H9 (cell line): ENCODE measurements around the gene CCDC92. TPM values are rescaled to one million over a fixed set of nuclear protein-coding genes. Genes with fewer than 3 reads are reported as not detected.

ENCODE experiments used
- DNase-seq: peaks from one replicate; pipeline ENCODE4 v3.0.0-alpha.2; 2017
- H2AFZ ChIP-seq: one replicate; pipeline ENCODE4 v1.6.1; 2013; ENCODE audit warnings: mild to moderate bottlenecking, low read length, control low read depth, moderate library complexity
- H2AK5ac ChIP-seq: 2 replicates; pipeline ENCODE4 v1.6.1; 2013; ENCODE audit warnings: low read length, control low read depth, mixed read lengths; ENCODE audit not compliant: insufficient read length
- H2BK120ac ChIP-seq: one replicate; pipeline ENCODE4 v1.6.1; 2013; ENCODE audit warnings: low read depth, mild to moderate bottlenecking, low read length, control low read depth, inconsistent platforms; ENCODE audit not compliant: poor library complexity, severe bottlenecking
- H2BK12ac ChIP-seq: 2 replicates; pipeline ENCODE4 v1.6.1; 2013; ENCODE audit warnings: low read length, control low read depth, mixed read lengths, low read depth; ENCODE audit not compliant: insufficient read length
- H2BK15ac ChIP-seq: 2 replicates; pipeline ENCODE4 v1.6.1; 2013; ENCODE audit warnings: low read depth, low read length, control low read depth
- H2BK20ac ChIP-seq: one replicate; pipeline ENCODE4 v1.6.1; 2013; ENCODE audit warnings: low read depth, mild to moderate bottlenecking, low read length, control low read depth, inconsistent platforms; ENCODE audit not compliant: poor library complexity, severe bottlenecking
- H2BK5ac ChIP-seq: 2 replicates; pipeline ENCODE4 v1.6.1; 2013; ENCODE audit warnings: low read length, control low read depth, mixed read lengths; ENCODE audit not compliant: insufficient read length
- H3K14ac ChIP-seq: 2 replicates; pipeline ENCODE4 v1.6.1; 2013; ENCODE audit warnings: low read length, control low read depth; ENCODE audit not compliant: insufficient read depth
- H3K18ac ChIP-seq: 2 replicates; pipeline ENCODE4 v1.6.1; 2013; ENCODE audit warnings: low read depth, mild to moderate bottlenecking, mixed read lengths, low read length, control low read depth; ENCODE audit not compliant: insufficient read length
- H3K23ac ChIP-seq: 2 replicates; pipeline ENCODE4 v1.6.1; 2013; ENCODE audit warnings: low read length, control low read depth, mixed read lengths, low read depth; ENCODE audit not compliant: insufficient read length
- H3K23me2 ChIP-seq: 2 replicates; pipeline ENCODE4 v1.6.1; 2013; ENCODE audit warnings: low read depth, mild to moderate bottlenecking, mixed read lengths, low read length, control low read depth; ENCODE audit not compliant: insufficient read length, poor library complexity, severe bottlenecking
- H3K27ac ChIP-seq: 2 replicates; pipeline ENCODE4 v1.5.1; 2013; ENCODE audit warnings: low read length, control low read depth, mixed read lengths, low read depth; ENCODE audit not compliant: insufficient read length
- H3K27me3 ChIP-seq: 2 replicates; pipeline ENCODE4 v1.6.1; 2013; ENCODE audit warnings: low read length, control low read depth, inconsistent platforms; ENCODE audit not compliant: insufficient read depth
- H3K4ac ChIP-seq: 2 replicates; pipeline ENCODE4 v1.6.1; 2013; ENCODE audit warnings: low read depth, mild to moderate bottlenecking, control low read depth, inconsistent platforms, low read length, moderate library complexity
- H3K4me1 ChIP-seq: 2 replicates; pipeline ENCODE4 v1.6.1; 2013; ENCODE audit warnings: low read length, control low read depth, inconsistent platforms; ENCODE audit not compliant: insufficient read depth
- H3K4me2 ChIP-seq: 2 replicates; pipeline ENCODE4 v1.6.1; 2013; ENCODE audit warnings: low read length, control low read depth, mixed read lengths; ENCODE audit not compliant: insufficient read length, insufficient read depth
- H3K56ac ChIP-seq: 2 replicates; pipeline ENCODE4 v1.6.1; 2013; ENCODE audit warnings: low read depth, mild to moderate bottlenecking, mixed read lengths, low read length, control low read depth; ENCODE audit not compliant: insufficient read length
- H3K79me1 ChIP-seq: 2 replicates; pipeline ENCODE4 v1.6.1; 2013; ENCODE audit warnings: low read depth, mild to moderate bottlenecking, moderate library complexity, low read length, control low read depth, inconsistent platforms; ENCODE audit not compliant: insufficient read depth, poor library complexity, severe bottlenecking
- H3K79me2 ChIP-seq: 2 replicates; pipeline ENCODE4 v1.6.1; 2013; ENCODE audit warnings: low read length, control low read depth, inconsistent platforms; ENCODE audit not compliant: insufficient read depth
- H3K9ac ChIP-seq: 2 replicates; pipeline ENCODE4 v1.6.1; 2013; ENCODE audit warnings: low read length, control low read depth, mixed read lengths; ENCODE audit not compliant: insufficient read length; ENCODE audit errors: extremely low read depth
- H3K9me3 ChIP-seq: one replicate; pipeline ENCODE4 v1.6.1; 2013; ENCODE audit warnings: low read depth, low read length, inconsistent platforms; ENCODE audit not compliant: control insufficient read depth
- H3T11ph ChIP-seq: one replicate; pipeline ENCODE4 v1.6.1; 2013; ENCODE audit warnings: mild to moderate bottlenecking, low read length, control low read depth, inconsistent platforms
- H4K20me1 ChIP-seq: one replicate; pipeline ENCODE4 v1.6.1; 2013; ENCODE audit not compliant: control insufficient read depth, insufficient read length, insufficient read depth
- H4K5ac ChIP-seq: 2 replicates; pipeline ENCODE4 v1.6.1; 2013; ENCODE audit warnings: low read depth, mild to moderate bottlenecking, mixed read lengths, low read length, control low read depth; ENCODE audit not compliant: insufficient read length
- H4K8ac ChIP-seq: replicated peaks from 2 replicates; pipeline ENCODE4 v1.6.1; 2013; ENCODE audit warnings: low read length, control low read depth, mixed read lengths, low read depth; ENCODE audit not compliant: insufficient read length
- H4K91ac ChIP-seq: 2 replicates; pipeline ENCODE4 v1.6.1; 2013; ENCODE audit warnings: low read depth, mild to moderate bottlenecking, moderate library complexity, mixed read lengths, low read length, control low read depth; ENCODE audit not compliant: insufficient read length
- H3K27ac Mint-ChIP-seq, 3 experiments: 2 replicates in 2 of 3; 3 replicates in 1 of 3; pipeline ENCODE4 v1.8.0; 2020 to 2021; ENCODE audit warnings: mixed read lengths in 3 of 3, mild to moderate bottlenecking in 1 of 3, moderate library complexity in 1 of 3
- H3K27me3 Mint-ChIP-seq: 2 replicates; pipeline ENCODE4 v1.8.0; 2021; ENCODE audit warnings: low read depth, mild to moderate bottlenecking, moderate library complexity, mixed read lengths
- H3K36me3 Mint-ChIP-seq, 3 experiments: 2 replicates in 2 of 3; 3 replicates in 1 of 3; pipeline ENCODE4 v1.8.0; 2020 to 2021; ENCODE audit warnings: low read depth in 3 of 3, mixed read lengths in 3 of 3; ENCODE audit not compliant: insufficient read depth in 1 of 3
- H3K4me1 Mint-ChIP-seq, 2 experiments: 2 replicates each; pipeline ENCODE4 v1.8.0; 2020; ENCODE audit warnings: mixed read lengths in 2 of 2
- H3K4me3 Mint-ChIP-seq, 2 experiments: 2 replicates in 1 of 2; 3 replicates in 1 of 2; pipeline ENCODE4 v1.8.0; 2020 to 2021; ENCODE audit warnings: mild to moderate bottlenecking in 2 of 2, mixed read lengths in 2 of 2, moderate library complexity in 1 of 2
- H3K9me3 Mint-ChIP-seq, 2 experiments: 2 replicates in 1 of 2; 3 replicates in 1 of 2; pipeline ENCODE4 v1.8.0; 2020; ENCODE audit warnings: mild to moderate bottlenecking in 2 of 2, mixed read lengths in 2 of 2, moderate library complexity in 1 of 2
- CTCF ChIP-seq: fragments of 200-600 bp; sonication (generic); conservative IDR thresholded peaks from 3 replicates; pipeline ENCODE4 v1.8.0; 2021; ENCODE audit warnings: antibody characterized with exemption, mild to moderate bottlenecking
- WGBS: extraction: QIAGEN DNeasy Blood & Tissue Kit; methylation state at CpG from one replicate; pipeline ENCODE4 v1.1.7; 2013; ENCODE audit warnings: missing lambda C conversion rate, low lambda C conversion rate, mixed read lengths; ENCODE audit not compliant: insufficient read length; ENCODE audit errors: extremely low coverage; 5-methylcytosine and 5-hydroxymethylcytosine counted together
- total RNA-seq: library from RNA; stranded (reverse); gene quantifications from 2 replicates; pipeline ENCODE4 v1.2.1, GENCODE V29; 2021

The CCDC92 gene
- total RNA-seq, 1 experiment from 2014 or later: 1.3 TPM

- H2AK5ac ChIP-seq: no peak overlapping the region
- no peak overlapping the region for H3K4me2 ChIP-seq
These were observed 29.6 kb downstream of the CCDC92 start for GRCh38 chr12:123942911-123943648.

More at GRCh38 chr12:123942911-123943648, 29.6 kb downstream of the CCDC92 start:
- Mint-ChIP-seq H3K4me3 (no peak overlapping the region), H3K4me1 (peaks cover 0 to 4% of the 10 kb centered on the region in 2 experiments; a peak in 3 of 4 replicates), H3K36me3 (peaks cover 0 to 4% (median 1%) of the 10 kb centered on the region in 3 experiments; a peak in 2 of 7 replicates), H3K9me3 (peaks cover 4 to 5% of the 10 kb centered on the region in 2 experiments; a peak in 4 of 5 replicates), H3K27ac (no peak overlapping the region), H3K27me3 (peaks cover 85% of the 10 kb centered on the region)
- no peak overlapping the region for H2BK120ac ChIP-seq
- H3K27ac ChIP-seq: no peak overlapping the region
- H4K20me1 ChIP-seq: no peaks in the 10 kb centered on the region
- H2BK15ac ChIP-seq: no peak overlapping the region
- H3K27me3 ChIP-seq: no peaks in the 10 kb centered on the region; the same call in 1 of the 2 replicates
- H3K79me2 ChIP-seq: no peaks in the 10 kb centered on the region
- no peak overlapping the region for H3T11ph ChIP-seq
- no peak overlapping the region for H4K91ac ChIP-seq
- H4K5ac ChIP-seq: no peak overlapping the region
- DNase-seq: no peak
- H3K4me1 ChIP-seq: no peaks in the 10 kb centered on the region
- TF ChIP-seq CTCF: no peak
- H4K8ac ChIP-seq: no peak overlapping the region
- H3K18ac ChIP-seq: no peak overlapping the region
- H2BK12ac ChIP-seq: no peak overlapping the region
- H3K9me3 ChIP-seq: no peaks in the 10 kb centered on the region
- H3K56ac ChIP-seq: no peak overlapping the region
- no peak overlapping the region for H2BK20ac ChIP-seq
- H3K14ac ChIP-seq: no peak overlapping the region
- H2AFZ ChIP-seq: no peak overlapping the region
- no peak overlapping the region for H3K9ac ChIP-seq
- no peaks in the 10 kb centered on the region for H3K79me1 ChIP-seq
- H3K23ac ChIP-seq: no peak overlapping the region
- H3K4ac ChIP-seq: no peak overlapping the region
- WGBS: no CpG with 5 or more reads among the region's 16 CpGs
- no peak overlapping the region for H2BK5ac ChIP-seq
- no peaks in the 10 kb centered on the region for H3K23me2 ChIP-seq
